Muscle of leg (tissue), 16 donors: ENCODE measurements around the gene FERMT1. TPM values are rescaled to one million over a fixed set of nuclear protein-coding genes. Genes with fewer than 3 reads are reported as not detected.

Experiments used
- DNase-seq: peaks from one replicate; pipeline ENCODE4 v3.0.0; 2013
- H3K27ac ChIP-seq: one replicate; pipeline ENCODE4 v1.5.1; 2013; ENCODE audit warnings: mild to moderate bottlenecking, low read length, control low read depth
- H3K27me3 ChIP-seq: one replicate; pipeline ENCODE4 v1.6.1; 2013; ENCODE audit warnings: low read length; ENCODE audit not compliant: control insufficient read depth, insufficient read depth
- H3K36me3 ChIP-seq: one replicate; pipeline ENCODE4 v1.6.1; 2013; ENCODE audit warnings: low read length; ENCODE audit not compliant: control insufficient read depth, insufficient read depth
- H3K4me1 ChIP-seq: one replicate; pipeline ENCODE4 v1.6.1; 2013; ENCODE audit warnings: low read length; ENCODE audit not compliant: control insufficient read depth, insufficient read depth
- H3K4me3 ChIP-seq: one replicate; pipeline ENCODE4 v1.5.1; 2013; ENCODE audit warnings: low read length, control low read depth
- H3K9me3 ChIP-seq: replicated peaks from 2 replicates; pipeline ENCODE4 v1.6.1; 2013; ENCODE audit warnings: low read depth, low read length; ENCODE audit not compliant: control insufficient read depth
- WGBS: methylation state at CpG from one replicate; pipeline ENCODE4 v1.1.5; 2013; ENCODE audit warnings: missing lambda C conversion rate; ENCODE audit not compliant: insufficient coverage; 5-methylcytosine and 5-hydroxymethylcytosine counted together
- long read RNA-seq, 11 donors: transcript quantifications; one replicate each; lab custom pipeline, GENCODE V29; 2026
- polyA plus RNA-seq, 8 donors: library from polyadenylated mRNA; unstranded; fragments of 120-200 nt; gene quantifications; one replicate each; pipeline versions ENCODE4 v1.2.1 to v1.2.3, GENCODE V29; 2013; ENCODE audit warnings: inconsistent platforms in 1 of 8, low replicate concordance in 1 of 8; ENCODE audit not compliant: insufficient read length in 8 of 8, insufficient read depth in 1 of 8
- total RNA-seq: library from RNA; stranded (reverse); fragments of 120-200 nt; gene quantifications from one replicate; pipeline ENCODE4 v1.2.4, GENCODE V29; 2013

Gene FERMT1, protein sequence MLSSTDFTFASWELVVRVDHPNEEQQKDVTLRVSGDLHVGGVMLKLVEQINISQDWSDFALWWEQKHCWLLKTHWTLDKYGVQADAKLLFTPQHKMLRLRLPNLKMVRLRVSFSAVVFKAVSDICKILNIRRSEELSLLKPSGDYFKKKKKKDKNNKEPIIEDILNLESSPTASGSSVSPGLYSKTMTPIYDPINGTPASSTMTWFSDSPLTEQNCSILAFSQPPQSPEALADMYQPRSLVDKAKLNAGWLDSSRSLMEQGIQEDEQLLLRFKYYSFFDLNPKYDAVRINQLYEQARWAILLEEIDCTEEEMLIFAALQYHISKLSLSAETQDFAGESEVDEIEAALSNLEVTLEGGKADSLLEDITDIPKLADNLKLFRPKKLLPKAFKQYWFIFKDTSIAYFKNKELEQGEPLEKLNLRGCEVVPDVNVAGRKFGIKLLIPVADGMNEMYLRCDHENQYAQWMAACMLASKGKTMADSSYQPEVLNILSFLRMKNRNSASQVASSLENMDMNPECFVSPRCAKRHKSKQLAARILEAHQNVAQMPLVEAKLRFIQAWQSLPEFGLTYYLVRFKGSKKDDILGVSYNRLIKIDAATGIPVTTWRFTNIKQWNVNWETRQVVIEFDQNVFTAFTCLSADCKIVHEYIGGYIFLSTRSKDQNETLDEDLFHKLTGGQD
- 0.58 TPM for total RNA-seq
- polyA plus RNA-seq: 1 to 10 TPM in 2 of 8 donors, under 1 TPM in 6; 0.23 to 2.6 (median 0.36) TPM
- long read RNA-seq, donor 1: 0 reads
- long read RNA-seq, donor 2: 0 reads
- long read RNA-seq, donor 3: 0 reads
- long read RNA-seq, donor 4: 0 reads
- long read RNA-seq, donor 5: 0 reads
- long read RNA-seq, donor 6: 0 reads
- long read RNA-seq, donor 7: 0 reads
- long read RNA-seq, donor 8: 0 reads
- long read RNA-seq, donor 9: 0 reads
- long read RNA-seq, donor 10: 0 reads
- long read RNA-seq, donor 11: 0 reads

DNA sequence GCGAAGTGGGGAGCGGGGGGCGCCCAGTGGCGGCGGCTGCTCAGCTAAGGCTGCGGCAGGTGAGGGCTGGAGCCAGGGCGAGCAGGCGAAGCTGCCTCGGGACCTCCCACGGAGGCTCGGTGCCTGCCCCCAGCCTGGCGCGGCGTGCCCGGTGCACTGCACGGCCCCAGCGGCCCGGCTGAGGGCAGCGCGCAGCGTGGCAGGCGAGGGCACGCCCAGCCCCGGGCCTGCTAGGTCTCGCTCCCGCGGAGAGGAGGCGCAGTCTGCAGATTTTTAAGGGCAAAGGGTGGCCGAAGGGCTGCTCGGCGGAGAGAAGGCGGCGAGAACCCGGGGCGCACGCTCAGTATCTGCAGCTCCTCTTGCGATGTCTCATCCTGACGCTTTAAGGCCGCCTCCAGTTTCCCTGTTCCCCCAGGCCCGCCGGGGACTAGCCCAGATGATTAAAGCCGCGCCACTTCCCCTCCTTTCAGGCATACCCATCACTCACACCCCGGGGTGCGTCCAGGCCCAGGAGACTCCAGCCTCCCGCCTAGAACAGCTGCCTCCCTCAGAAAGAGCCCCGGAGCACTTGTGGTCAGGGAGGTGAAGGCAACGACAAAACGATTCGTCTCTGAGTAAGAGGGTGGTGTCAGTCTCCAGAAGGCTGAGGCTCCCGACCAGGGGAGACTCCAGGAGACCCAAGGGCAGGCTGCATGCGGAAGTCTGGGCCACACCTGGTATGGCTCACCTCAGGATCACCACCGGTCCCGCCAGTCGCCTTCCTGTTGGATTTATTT lies at the start of gene FERMT1:
Gene FERMT1, minus strand, starts transcription at position 158 of the 776 bp plus-strand sequence. CDS start 3,476 bp downstream, outside the sequence.
- WGBS: under 1% methylated on average over 46 of the region's 55 CpGs
- Histone ChIP-seq H3K4me1 (peaks cover 14% of the 10 kb centered on the region), H3K36me3 (no peaks in the 10 kb centered on the region), H3K27me3 (peaks cover 26% of the 10 kb centered on the region), H3K9me3 (no peaks in the 10 kb centered on the region), H3K27ac (no peak within 1 kb of the TSS), H3K4me3 (peak within 1 kb of the TSS; percentile 35)
- DNase-seq: peak; percentile 36

DNA sequence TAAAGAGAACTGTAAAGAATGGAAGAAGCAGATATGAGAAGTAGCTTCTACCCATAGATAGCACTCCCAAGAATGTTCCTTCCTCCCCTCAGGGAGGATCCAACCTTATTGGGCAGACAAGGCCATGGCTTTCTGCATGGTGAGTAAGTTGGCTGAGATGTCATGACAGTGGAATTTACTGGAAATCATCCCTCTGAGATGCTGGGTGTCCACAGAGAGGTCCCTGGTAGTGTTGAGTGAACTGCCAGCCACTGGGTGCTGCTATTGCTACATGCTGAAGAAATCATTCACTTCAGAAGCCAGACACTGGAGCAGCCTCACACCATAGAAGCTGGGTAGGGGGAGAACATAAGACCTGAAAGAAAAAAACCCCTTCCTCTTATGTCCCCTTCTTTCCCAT lies 46.4 kb upstream of the FERMT1 start:
- Histone ChIP-seq H3K36me3 (no peaks in the 10 kb centered on the region), H3K27me3 (no peaks in the 10 kb centered on the region)

DNA sequence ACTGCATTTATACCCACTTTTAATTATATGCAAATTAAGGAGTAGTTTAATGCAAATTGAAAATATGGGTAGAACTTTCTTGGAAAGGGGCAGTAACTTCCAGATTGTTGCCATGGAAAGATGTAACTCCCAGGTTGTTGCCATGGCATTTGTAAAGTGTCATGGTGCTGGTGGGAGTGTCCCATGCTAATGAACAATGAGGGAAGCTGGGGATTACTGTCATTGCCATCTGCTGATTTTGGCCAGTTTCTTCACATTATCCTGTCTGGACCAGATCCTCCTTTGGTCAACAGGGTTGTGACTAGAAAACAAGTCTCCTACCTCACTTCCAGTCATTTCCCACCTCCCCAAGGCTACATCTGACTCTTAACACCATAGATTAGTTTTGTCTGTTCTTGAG lies 45.4 kb upstream of the FERMT1 start:
- Histone ChIP-seq H3K27me3 (no peaks in the 10 kb centered on the region), H3K9me3 (peaks cover 4% of the 10 kb centered on the region), H3K27ac (no peak overlapping the region), H3K36me3 (no peaks in the 10 kb centered on the region), H3K4me1 (peaks cover 11% of the 10 kb centered on the region), H3K4me3 (no peak overlapping the region)
- DNase-seq: no peak

More for the DNA sequence above, 46.4 kb upstream of the FERMT1 start:
- no peak overlapping the region for H3K27ac ChIP-seq
- no peak for DNase-seq
- no peak overlapping the region for H3K4me3 ChIP-seq
- peaks cover 8% of the 10 kb centered on the region for H3K4me1 ChIP-seq
- H3K9me3 ChIP-seq: peaks cover 4% of the 10 kb centered on the region

DNA sequence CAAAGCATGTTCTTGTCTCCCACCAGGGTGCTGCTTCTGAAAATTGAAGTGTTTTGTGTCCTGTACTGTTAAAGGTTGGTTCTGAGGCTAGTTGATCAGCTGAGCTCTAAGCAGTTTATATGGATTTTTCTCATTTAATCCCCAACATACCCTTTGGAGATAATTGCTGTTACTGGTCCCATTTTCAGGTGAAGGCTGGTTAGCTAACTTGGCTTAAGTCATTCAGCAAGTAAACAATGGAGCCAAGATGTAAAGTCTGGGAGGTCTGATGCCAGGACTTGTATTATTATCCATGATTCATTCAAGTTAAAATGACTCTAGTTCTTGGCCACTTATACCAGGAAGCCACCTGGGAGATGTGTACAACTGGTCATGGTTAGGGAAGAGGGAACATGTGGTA lies 42.5 kb upstream of the FERMT1 start:
- Histone ChIP-seq H3K27ac (no peak overlapping the region), H3K36me3 (no peaks in the 10 kb centered on the region)
- peak; percentile 17 for DNase-seq

DNA sequence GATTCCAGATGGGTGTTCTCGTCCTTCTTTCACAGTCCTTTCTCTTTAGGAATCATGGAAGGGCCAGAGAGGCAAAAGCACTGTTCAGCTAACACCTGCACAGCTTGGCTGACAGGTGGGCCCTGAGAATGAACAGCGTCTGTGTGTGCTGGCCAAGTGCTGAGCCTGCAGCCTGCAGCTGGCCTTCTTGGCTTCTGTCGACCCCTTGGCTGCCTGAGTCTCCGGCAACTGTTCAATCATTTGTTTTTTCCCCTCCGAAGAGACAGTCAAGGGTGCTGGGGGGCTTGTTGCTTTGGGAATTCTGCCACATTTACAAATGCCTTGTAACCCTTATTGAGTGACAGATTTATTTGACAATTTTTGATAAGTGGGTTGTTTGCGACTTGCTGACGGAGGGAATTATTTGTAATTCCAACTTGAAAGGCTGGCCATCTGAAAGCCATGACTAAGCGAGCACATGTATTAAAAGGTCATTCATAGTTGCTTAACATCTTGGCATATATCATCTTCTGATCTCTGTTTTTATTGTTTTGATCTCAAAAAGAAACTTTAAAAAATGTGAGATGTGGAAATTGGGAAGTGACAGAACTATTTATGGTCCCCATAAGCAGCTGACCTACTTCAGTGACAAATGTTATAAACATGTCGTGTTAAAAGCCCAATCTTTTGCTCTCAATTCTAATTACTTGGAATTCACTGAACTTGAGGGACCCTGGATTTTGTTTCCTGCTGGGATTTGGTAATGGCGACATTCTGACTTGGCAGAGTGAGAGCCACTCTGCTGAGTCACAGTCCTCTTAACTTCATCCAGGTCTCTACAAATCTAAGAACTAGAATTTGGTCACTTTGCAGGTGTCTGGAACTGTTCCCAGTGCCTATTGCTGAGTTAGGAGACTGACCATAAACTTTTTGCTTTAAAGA lies 41.9 kb upstream of the FERMT1 start:
- Histone ChIP-seq H3K4me3 (no peak overlapping the region), H3K27ac (no peak overlapping the region), H3K36me3 (no peaks in the 10 kb centered on the region), H3K27me3 (peaks cover 4% of the 10 kb centered on the region), H3K9me3 (no peaks in the 10 kb centered on the region), H3K4me1 (peaks cover 31% of the 10 kb centered on the region)
- peak; percentile 93 for DNase-seq
- 10% methylated on average over 4 of the region's 10 CpGs for WGBS

More for the DNA sequence above, 42.5 kb upstream of the FERMT1 start:
- H3K4me1 ChIP-seq: peaks cover 31% of the 10 kb centered on the region
- no peak overlapping the region for H3K4me3 ChIP-seq
- H3K9me3 ChIP-seq: no peaks in the 10 kb centered on the region
- peaks cover 4% of the 10 kb centered on the region for H3K27me3 ChIP-seq

DNA sequence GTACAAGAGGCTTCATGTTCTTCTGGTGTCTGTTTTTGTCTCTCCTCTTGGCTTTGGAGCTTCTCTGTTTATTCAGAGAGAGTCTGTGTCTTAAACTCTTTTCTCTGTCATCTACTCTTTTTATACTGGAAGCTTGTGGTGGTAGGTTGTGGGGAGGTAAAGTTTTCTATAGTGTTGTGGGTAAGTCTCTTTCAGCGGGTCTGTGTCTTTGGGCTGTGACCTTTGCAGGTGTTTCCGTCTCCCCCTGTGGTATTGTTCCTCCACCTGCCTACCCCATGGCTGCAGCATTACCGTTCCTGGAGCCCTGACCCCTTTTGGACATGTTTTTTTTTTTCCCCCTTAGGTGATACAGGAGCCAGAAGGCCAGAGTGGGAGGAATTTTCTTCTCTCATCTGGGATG lies 37.9 kb upstream of the FERMT1 start:
- Histone ChIP-seq H3K9me3 (peaks cover 19% of the 10 kb centered on the region), H3K36me3 (no peaks in the 10 kb centered on the region), H3K27me3 (peaks cover 4% of the 10 kb centered on the region), H3K4me3 (no peak overlapping the region), H3K27ac (no peak overlapping the region), H3K4me1 (peaks cover 31% of the 10 kb centered on the region)
- no CpG with 5 or more reads among the region's 3 CpGs for WGBS
- DNase-seq: no peak

DNA sequence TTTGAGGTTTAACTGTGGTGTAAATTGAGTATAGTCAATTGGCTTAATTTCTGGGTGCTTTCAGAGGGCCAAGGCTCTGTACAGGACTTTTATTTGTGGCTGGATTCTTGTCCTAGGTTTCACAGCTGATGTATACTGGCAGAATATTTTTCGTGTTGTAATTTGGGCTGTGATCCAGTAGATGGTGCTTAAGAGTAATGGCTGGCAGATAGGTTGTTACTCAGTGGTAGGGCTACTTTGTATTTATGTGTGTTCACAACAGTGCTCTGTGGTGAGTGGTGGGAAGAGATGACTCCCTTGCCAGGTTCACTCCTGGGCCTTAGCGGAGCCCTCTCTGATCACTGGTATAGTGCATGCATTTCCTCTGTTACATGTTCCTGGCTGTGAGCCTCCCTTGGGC lies 34.5 kb upstream of the FERMT1 start:
- DNase-seq: no peak
- Histone ChIP-seq H3K36me3 (no peaks in the 10 kb centered on the region), H3K27ac (no peak overlapping the region), H3K9me3 (peaks cover 20% of the 10 kb centered on the region), H3K4me1 (peaks cover 12% of the 10 kb centered on the region), H3K4me3 (no peak overlapping the region), H3K27me3 (peaks cover 4% of the 10 kb centered on the region)
- 80% methylated on average over 2 of the region's 2 CpGs for WGBS

DNA sequence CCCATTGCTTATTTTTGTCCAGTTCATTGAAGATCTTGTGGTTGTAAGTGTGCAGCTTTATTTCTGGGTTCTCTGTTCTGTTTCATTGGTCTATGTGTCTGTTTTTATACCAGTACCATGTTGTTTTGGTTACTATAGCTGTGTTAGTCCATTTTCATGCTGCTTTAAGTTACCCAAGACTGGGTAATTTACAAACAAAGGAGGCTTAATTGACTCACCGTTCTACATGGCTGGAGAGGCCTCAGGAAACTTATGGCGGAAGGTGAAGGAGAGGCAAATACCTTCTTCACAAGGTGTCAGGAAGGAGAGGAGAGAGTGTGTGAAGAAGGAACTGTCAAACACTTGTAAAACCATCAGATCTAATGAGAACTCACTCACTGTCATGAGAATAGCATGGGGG lies 29.9 kb upstream of the FERMT1 start:
- no peak overlapping the region for H3K27ac ChIP-seq
- no peaks in the 10 kb centered on the region for H3K27me3 ChIP-seq
- H3K4me3 ChIP-seq: no peak overlapping the region
- H3K36me3 ChIP-seq: no peaks in the 10 kb centered on the region
- peaks cover 20% of the 10 kb centered on the region for H3K9me3 ChIP-seq
- no CpG with 5 or more reads among the region's 2 CpGs for WGBS
- DNase-seq: no peak
- H3K4me1 ChIP-seq: no peaks in the 10 kb centered on the region

DNA sequence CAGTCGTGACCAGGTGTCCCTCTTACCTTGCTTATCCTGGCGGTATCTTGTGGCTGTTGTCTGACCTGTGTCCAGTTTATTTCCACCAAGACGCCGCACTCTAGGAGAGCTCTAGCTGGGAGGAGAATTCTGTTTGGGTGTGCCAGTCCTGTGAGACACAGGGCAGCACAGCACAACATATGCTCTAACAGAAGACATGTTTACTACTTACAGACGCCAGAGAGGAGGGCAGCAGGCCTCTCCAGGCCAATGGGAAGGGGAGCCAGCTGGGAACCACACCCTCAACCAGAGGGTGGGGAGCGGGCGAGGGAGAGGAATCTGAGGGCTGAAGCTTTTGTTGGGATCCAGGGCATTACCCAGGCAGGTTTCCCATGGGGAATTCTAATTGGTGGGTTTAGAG lies 25.2 kb upstream of the FERMT1 start:
- H3K4me3 ChIP-seq: no peak overlapping the region
- WGBS: no CpG with 5 or more reads among the region's 7 CpGs
- no peaks in the 10 kb centered on the region for H3K36me3 ChIP-seq
- DNase-seq: no peak
- no peaks in the 10 kb centered on the region for H3K4me1 ChIP-seq
- H3K27me3 ChIP-seq: no peaks in the 10 kb centered on the region
- peaks cover 6% of the 10 kb centered on the region for H3K9me3 ChIP-seq
- no peak overlapping the region for H3K27ac ChIP-seq
